Tibial nerve (tissue), 4 donors: ENCODE measurements around the gene RALBP1. TPM values are rescaled to one million over a fixed set of nuclear protein-coding genes. Genes with fewer than 3 reads are reported as not detected.

Source experiments
- DNase-seq, 2 donors: peaks; one replicate each; pipeline ENCODE4 v3.0.0-alpha.2; 2019; ENCODE audit warnings: low spot score in 2 of 2
- H3K27ac ChIP-seq, 4 donors: fragments of 200-600 bp; sonication (generic) in 3 of 4; one replicate each; pipeline ENCODE4 v1.5.1; 2017 to 2019; ENCODE audit warnings: mild to moderate bottlenecking in 1 of 4
- H3K27me3 ChIP-seq, 2 donors: fragments of 200-600 bp; sonication (generic) in 1 of 2; one replicate each; pipeline versions ENCODE4 v1.5.1 to v1.6.0; 2017 to 2019
- H3K36me3 ChIP-seq, 3 donors: fragments of 200-600 bp; sonication (generic); one replicate each; pipeline ENCODE4 v1.5.1; 2018 to 2019
- H3K4me1 ChIP-seq, 4 donors: fragments of 200-600 bp; sonication (generic) in 3 of 4; one replicate each; pipeline ENCODE4 v1.5.1; 2017 to 2019
- H3K4me3 ChIP-seq, 4 donors: fragments of 200-600 bp; sonication (generic) in 3 of 4; one replicate each; pipeline ENCODE4 v1.5.1; 2017 to 2019; ENCODE audit warnings: mild to moderate bottlenecking in 1 of 4, moderate library complexity in 1 of 4
- H3K9me3 ChIP-seq, 4 donors: fragments of 200-600 bp; sonication (generic) in 3 of 4; one replicate each; pipeline ENCODE4 v1.5.1; 2017 to 2019
- EP300 ChIP-seq, 2 donors: sonication (generic); formaldehyde crosslinking; IDR thresholded peaks; one replicate each; pipeline ENCODE4 v1.6.1; 2017; ENCODE audit warnings: antibody characterized with exemption in 2 of 2, mild to moderate bottlenecking in 1 of 2
- POLR2A ChIP-seq, 2 donors: fragments of 450-650 bp; IDR thresholded peaks; one replicate each; pipeline ENCODE4 v1.6.1; 2017; ENCODE audit warnings: antibody characterized with exemption in 2 of 2, mild to moderate bottlenecking in 2 of 2, moderate library complexity in 2 of 2
- WGBS, 2 donors: methylation state at CpG; one replicate each; pipeline ENCODE4 v1.1.5; 2018; 5-methylcytosine and 5-hydroxymethylcytosine counted together
- total RNA-seq, 4 donors: library from RNA; depleted of rRNA; stranded (reverse); fragments of >200 nt; gene quantifications; one replicate each; pipeline ENCODE4 v1.1.0, GENCODE V29; 2016
- TF ChIP-seq, protein P1 (sequence below), 5 experiments: fragments of 200-600 bp in 3 of 5; fragments of 450-650 bp in 2 of 5; sonication (generic) in 3 of 5; IDR thresholded peaks; one replicate each; pipeline ENCODE4 v1.5.1; 2016 to 2019; ENCODE audit warnings: antibody characterized with exemption in 5 of 5, mild to moderate bottlenecking in 3 of 5, moderate library complexity in 2 of 5

The RALBP1 gene
- total RNA-seq, 4 donors from 2014 or later: 93.3 to 118 (median 99.5) TPM

DNA sequence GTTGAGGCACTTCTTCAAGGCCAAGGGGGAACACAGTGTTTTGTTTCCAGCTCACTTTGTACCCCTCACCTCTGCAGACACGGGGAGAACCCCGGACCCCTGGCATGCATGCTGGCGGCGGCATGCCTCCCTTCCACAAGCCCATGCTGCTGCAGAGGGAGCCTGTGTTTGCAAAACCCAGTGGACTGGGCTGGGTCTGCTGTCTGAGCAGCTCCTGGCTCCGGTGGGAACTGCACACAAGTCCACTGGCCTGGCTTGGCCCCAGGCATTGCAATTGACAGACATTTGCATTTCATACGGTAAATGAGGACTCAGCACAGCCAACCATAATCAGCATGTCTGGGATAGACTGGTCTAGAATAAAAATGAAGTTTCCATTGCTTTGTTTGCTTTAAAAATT, 62.4 kb downstream of the RALBP1 start:
- TF ChIP-seq, protein P1, sequence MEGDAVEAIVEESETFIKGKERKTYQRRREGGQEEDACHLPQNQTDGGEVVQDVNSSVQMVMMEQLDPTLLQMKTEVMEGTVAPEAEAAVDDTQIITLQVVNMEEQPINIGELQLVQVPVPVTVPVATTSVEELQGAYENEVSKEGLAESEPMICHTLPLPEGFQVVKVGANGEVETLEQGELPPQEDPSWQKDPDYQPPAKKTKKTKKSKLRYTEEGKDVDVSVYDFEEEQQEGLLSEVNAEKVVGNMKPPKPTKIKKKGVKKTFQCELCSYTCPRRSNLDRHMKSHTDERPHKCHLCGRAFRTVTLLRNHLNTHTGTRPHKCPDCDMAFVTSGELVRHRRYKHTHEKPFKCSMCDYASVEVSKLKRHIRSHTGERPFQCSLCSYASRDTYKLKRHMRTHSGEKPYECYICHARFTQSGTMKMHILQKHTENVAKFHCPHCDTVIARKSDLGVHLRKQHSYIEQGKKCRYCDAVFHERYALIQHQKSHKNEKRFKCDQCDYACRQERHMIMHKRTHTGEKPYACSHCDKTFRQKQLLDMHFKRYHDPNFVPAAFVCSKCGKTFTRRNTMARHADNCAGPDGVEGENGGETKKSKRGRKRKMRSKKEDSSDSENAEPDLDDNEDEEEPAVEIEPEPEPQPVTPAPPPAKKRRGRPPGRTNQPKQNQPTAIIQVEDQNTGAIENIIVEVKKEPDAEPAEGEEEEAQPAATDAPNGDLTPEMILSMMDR (IDR thresholded peaks at IDR 0.05): no peak
- no peak for TF ChIP-seq POLR2A (IDR thresholded peaks at IDR 0.05)
- no peak for TF ChIP-seq EP300 (IDR thresholded peaks at IDR 0.05)
- Histone ChIP-seq H3K27me3 (no peaks in the 10 kb centered on the region), H3K4me1 (peaks cover 0 to 9% (median 0%) of the 10 kb centered on the region in 4 donors), H3K36me3 (peaks cover 6 to 70% (median 18%) of the 10 kb centered on the region in 3 donors), H3K9me3 (no peaks in the 10 kb centered on the region), H3K27ac (no peak overlapping the region), H3K4me3 (no peak overlapping the region)
- no peak for DNase-seq
- WGBS, 2 donors: 74 to 78% methylated on average over 6 of the region's 6 CpGs

DNA sequence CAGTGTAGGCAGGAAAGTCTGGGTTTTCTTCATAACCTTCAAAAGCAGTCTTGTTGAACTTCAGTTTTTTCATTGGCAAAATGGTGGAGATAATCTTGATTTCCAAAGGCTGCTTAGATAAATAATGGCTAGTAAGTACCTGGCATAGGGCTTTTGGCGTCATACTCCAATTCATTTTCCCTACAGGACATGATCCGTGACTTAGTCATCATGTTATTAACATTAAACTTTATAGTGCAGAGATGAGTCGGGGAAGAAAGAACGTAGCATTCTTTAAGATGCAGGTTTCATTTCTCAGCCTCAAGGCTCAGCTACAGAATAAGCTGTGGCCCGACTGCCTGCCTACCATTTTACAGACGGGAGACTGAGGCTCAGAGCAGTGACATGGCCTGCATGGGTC, 64.0 kb downstream of the RALBP1 start:
- Histone ChIP-seq H3K27ac (no peak overlapping the region), H3K4me1 (peaks cover 0 to 9% (median 0%) of the 10 kb centered on the region in 4 donors), H3K4me3 (no peak overlapping the region), H3K9me3 (no peaks in the 10 kb centered on the region), H3K36me3 (peaks cover 2 to 62% (median 2%) of the 10 kb centered on the region in 3 donors), H3K27me3 (no peaks in the 10 kb centered on the region)
- 87 to 94% methylated on average over 6 of the region's 6 CpGs for WGBS, 2 donors
- TF ChIP-seq EP300 (IDR thresholded peaks at IDR 0.05) (no peak), POLR2A (IDR thresholded peaks at IDR 0.05) (no peak)
- TF ChIP-seq, protein P1 (IDR thresholded peaks at IDR 0.05): no peak
- DNase-seq: no peak

DNA sequence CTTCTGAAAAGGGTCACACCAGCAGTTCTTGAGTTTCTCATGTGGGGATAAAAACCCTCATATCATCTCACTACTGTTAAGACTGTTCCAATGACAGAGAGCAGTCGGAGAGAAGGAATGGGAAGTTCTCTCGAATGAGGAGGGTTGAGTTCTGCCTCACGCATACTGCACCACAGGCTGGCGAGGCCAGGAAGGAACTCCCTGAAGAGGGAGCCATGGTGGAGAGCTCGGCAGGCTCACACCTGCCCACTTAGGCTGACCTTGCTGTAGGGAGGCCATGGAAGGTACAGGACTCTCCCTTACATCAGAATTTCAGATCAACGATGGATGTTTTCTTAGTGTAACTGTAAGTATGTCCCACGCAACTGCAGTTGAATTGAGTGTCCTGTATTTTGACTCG, 64.6 kb downstream of the RALBP1 start:
- no peak overlapping the region for H3K4me3 ChIP-seq
- no peaks in the 10 kb centered on the region for H3K9me3 ChIP-seq
- WGBS, 2 donors: 86 to 89% methylated on average over 8 of the region's 8 CpGs
- DNase-seq: no peak
- H3K27ac ChIP-seq: no peak overlapping the region
- H3K36me3 ChIP-seq: peaks cover 0 to 61% (median 2%) of the 10 kb centered on the region in 3 donors
- TF ChIP-seq, protein P1 (IDR thresholded peaks at IDR 0.05): no peak
- TF ChIP-seq POLR2A (IDR thresholded peaks at IDR 0.05) (no peak), EP300 (IDR thresholded peaks at IDR 0.05) (no peak)
- peaks cover 0 to 8% (median 0%) of the 10 kb centered on the region in 4 donors for H3K4me1 ChIP-seq
- H3K27me3 ChIP-seq: no peaks in the 10 kb centered on the region

DNA sequence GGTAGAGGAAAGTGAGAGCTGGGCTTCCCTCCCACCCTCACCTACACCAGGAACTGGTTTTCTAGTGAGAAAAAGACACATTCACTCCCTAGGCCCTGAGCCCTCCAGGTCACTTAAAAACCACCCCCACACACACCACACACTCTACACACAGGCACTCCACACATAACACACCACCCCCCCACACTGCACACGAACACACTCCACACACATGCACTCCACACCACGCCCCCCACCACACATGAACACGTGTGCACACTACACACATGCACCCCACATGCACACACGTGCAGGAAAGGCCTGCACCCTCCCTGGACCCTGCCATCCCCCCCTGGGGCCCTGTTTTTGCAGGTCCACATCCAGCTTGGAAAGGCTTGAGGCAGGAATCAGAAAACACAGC, 67.6 kb downstream of the RALBP1 start:
- Histone ChIP-seq H3K36me3 (peaks cover 0 to 66% (median 9%) of the 10 kb centered on the region in 3 donors), H3K27me3 (no peaks in the 10 kb centered on the region), H3K4me3 (no peak overlapping the region), H3K9me3 (no peaks in the 10 kb centered on the region), H3K4me1 (no peaks in the 10 kb centered on the region), H3K27ac (no peak overlapping the region)
- 79 to 84% methylated on average over 4 of the region's 4 CpGs for WGBS, 2 donors
- TF ChIP-seq, protein P1 (IDR thresholded peaks at IDR 0.05): no peak
- no peak for TF ChIP-seq EP300 (IDR thresholded peaks at IDR 0.05)
- TF ChIP-seq POLR2A (IDR thresholded peaks at IDR 0.05): no peak
- no peak for DNase-seq

DNA sequence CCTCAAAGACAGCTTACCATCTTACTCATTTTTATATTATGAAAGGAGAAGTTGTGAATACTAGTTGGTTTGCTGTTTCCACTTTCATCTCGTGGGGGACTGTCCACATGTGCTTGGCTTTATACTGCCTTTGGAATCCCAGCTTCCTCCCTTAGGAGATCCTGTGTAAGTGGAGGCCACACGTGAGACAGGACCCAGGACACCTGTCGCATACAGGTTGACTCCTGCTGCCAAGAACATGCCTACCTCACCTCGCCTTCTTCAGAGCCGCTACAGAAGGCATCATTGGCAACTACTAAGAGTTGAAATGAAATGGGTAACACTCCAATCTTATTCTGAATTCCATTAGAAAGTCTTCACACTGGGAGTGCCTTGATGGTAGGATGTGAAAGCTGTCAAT, 69.7 kb downstream of the RALBP1 start:
- H3K9me3 ChIP-seq: no peaks in the 10 kb centered on the region
- no peak overlapping the region for H3K4me3 ChIP-seq
- H3K36me3 ChIP-seq: peaks cover 0 to 67% (median 13%) of the 10 kb centered on the region in 3 donors
- WGBS, 2 donors: 79 to 81% methylated on average over 5 of the region's 5 CpGs
- TF ChIP-seq EP300 (IDR thresholded peaks at IDR 0.05) (no peak), POLR2A (IDR thresholded peaks at IDR 0.05) (no peak)
- TF ChIP-seq, protein P1 (IDR thresholded peaks at IDR 0.05): no peak
- no peak overlapping the region for H3K27ac ChIP-seq
- H3K4me1 ChIP-seq: no peaks in the 10 kb centered on the region
- no peak for DNase-seq
- no peaks in the 10 kb centered on the region for H3K27me3 ChIP-seq
